D341Med (cell line): ENCODE data around the gene NISCH.
"Not testable (repeated sequence)": the region's sequence is repeated elsewhere in the genome, so short reads cannot be mapped to it uniquely, and the experiment has no call there.

Experiments
- DNase-seq: peaks from one replicate; pipeline ENCODE4 v3.0.0; 2012; ENCODE audit warnings: low spot score

NISCH gene

DNA sequence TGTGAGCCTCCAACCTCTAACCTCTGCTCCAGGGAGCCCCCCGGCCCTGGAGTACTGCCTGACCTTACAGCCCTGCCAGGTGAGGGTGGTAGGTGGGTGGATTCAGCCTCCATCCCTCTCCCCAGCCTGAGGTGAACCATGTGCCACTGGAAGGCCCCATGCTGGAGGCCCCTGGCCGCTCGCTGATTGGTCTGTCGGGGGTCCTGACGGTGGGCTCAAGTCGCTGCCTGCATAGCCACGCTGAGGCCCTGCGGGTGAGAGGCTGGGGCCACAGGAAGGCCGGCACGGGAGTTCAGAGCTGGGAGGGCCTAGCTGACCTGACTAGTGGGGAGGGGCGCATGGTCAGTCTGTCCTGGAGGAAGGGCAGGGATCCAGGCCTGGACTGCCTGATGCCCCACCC is 59.2 kb downstream of the NISCH start:
- no peak for DNase-seq

GRCh38 chr3:52515192-52515591 is 59.8 kb downstream of the NISCH start:
- no peak for DNase-seq

GRCh38 chr3:52516509-52517195 is 61.2 kb downstream of the NISCH start:
- DNase-seq = no peak

DNA sequence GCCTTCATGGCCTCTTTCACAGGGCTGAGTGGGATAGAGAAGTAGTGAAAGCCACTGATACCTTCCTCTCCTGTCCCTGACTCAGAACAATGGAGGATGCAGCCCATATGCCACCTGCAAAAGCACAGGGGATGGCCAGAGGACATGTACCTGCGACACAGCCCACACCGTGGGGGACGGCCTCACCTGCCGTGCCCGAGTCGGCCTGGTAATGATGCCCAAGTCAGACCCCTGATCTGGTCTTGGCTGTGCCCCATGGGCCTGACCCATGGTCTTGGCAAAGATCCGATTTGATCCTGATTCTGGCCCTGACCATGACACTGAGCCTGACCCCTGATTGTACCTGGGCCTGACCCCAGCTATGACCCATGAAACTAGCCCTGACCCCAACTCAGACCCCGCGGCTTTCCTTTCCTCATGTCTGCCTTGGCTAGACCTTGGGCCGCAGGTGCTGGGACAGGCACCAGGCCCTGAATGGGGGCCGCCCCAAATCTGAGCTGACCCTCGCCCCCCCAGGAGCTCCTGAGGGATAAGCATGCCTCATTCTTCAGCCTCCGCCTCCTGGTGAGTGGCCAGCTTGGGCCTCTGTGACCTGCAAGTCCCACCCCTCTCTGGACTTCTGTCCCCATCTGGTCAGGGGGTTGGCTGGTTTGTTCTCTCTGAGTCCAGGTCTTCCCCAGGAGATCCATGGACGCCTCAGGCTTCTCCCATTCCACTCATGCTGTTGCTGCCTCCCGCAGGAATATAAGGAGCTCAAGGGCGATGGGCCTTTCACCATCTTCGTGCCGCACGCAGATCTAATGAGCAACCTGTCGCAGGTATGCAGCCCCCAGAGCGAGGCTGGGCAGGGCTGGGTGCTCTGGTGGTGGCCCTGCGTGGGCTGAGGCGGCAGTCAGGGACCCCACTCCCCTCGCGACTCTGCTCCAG is 62.7 kb downstream of the NISCH start:
- no peak for DNase-seq

- DNase-seq = no peak
Measured at GRCh38 chr3:52518723-52519444, 63.5 kb downstream of the NISCH start.

GRCh38 chr3:52519445-52520140 is 64.2 kb downstream of the NISCH start:
- no peak for DNase-seq

DNA sequence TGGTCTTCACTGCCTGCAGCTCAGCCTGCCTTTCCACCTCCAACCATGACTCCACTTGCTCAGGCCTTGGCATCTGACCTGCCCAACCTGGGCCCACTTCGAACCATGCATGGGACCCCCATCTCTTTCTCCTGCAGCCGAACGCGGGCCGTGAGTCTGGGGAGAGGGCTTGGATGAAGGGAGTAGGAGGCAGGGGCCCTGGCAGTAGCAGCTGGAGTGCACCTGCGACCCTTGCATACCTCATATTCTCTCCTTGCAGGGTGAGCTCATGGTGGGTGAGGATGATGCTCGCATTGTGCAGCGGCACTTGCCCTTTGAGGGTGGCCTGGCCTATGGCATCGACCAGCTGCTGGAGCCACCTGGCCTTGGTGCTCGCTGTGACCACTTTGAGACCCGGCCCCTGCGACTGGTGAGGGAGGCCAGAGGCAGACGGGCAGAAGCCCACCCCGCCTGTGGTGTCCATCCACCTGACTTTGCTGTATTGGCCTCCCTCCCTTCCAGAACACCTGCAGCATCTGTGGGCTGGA is 64.8 kb downstream of the NISCH start:
- no peak for DNase-seq

GRCh38 chr3:52520716-52521487 is 65.5 kb downstream of the NISCH start:
- no peak for DNase-seq

DNA sequence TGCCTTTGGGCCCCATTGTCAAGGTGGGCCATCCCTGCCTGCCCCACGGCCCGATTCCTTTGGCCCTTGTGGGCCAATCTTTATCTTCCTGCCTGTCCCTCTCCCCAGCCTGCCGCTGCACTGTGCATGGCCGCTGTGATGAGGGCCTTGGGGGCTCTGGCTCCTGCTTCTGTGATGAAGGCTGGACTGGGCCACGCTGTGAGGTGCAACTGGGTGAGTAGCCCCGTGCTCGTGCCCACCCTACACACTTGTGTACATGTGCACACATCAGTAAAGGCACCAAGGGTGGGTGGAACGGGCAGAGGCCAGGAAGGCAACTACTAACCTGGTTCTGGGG is 66.1 kb downstream of the NISCH start:
- no peak for DNase-seq

- no peak for DNase-seq
Measured at GRCh38 chr3:52521881-52522650, 66.7 kb downstream of the NISCH start.

- DNase-seq = no peak
Measured at GRCh38 chr3:52522651-52523251, 67.3 kb downstream of the NISCH start.

DNA sequence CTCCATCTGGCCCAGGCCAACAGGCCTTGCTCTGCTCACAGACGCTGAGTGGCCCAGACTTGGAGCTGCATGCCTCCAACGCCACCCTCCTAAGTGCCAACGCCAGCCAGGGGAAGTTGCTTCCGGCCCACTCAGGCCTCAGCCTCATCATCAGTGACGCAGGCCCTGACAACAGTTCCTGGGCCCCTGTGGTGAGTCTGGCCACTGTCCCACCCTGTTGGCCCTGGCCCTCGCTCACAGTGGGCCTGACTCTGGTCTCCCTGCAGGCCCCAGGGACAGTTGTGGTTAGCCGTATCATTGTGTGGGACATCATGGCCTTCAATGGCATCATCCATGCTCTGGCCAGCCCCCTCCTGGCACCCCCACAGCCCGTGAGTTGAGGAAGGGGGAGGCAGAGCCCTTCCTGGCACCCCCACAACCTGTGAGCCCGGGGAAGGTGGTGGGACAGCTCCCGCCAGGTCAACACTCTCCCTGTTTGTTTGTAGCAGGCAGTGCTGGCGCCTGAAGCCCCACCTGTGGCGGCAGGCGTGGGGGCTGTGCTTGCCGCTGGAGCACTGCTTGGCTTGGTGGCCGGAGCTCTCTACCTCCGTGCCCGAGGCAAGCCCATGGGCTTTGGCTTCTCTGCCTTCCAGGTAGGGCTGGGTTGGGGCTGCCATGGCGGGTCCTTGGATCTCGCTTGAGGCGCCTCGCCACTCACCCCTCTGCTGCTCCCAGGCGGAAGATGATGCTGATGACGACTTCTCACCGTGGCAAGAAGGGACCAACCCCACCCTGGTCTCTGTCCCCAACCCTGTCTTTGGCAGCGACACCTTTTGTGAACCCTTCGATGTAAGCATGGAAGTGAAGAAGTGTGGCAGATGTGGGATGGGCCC is 68.2 kb downstream of the NISCH start:
- DNase-seq = no peak

DNA sequence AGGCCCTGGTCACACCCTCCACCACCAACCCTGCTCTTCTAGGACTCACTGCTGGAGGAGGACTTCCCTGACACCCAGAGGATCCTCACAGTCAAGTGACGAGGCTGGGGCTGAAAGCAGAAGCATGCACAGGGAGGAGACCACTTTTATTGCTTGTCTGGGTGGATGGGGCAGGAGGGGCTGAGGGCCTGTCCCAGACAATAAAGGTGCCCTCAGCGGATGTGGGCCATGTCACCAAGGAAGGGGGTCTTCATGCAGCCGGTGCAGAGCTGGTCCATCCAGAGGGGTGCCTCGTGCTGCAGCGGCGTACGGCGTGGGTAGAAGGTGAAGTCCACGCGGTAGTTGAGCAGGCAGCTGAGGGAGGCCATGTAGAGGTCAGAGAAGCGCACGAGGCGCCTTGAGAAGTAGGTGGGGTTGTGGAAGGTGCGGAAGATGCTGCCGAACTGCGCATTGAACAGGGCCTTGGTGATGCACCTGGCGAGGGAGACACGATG is 68.9 kb downstream of the NISCH start:
- DNase-seq = no peak

- no peak for DNase-seq
Measured at GRCh38 chr3:52524752-52525679, 69.6 kb downstream of the NISCH start.

GRCh38 chr3:52525680-52526561 is 70.5 kb downstream of the NISCH start:
- no peak for DNase-seq

- not testable (repeated sequence) for DNase-seq
Measured at GRCh38 chr3:52526671-52527038, 71.3 kb downstream of the NISCH start.
